Thoracic aorta (tissue), 2 donors: ENCODE results near the gene C19orf85. TPM values are rescaled to one million over a fixed set of nuclear protein-coding genes. Genes with fewer than 3 reads are reported as not detected.

Experiments
- ATAC-seq: fragments of 150-250 bp; one replicate; pipeline ENCODE4 v1.8.0; 2017; ENCODE audit warnings: low read depth; ENCODE audit not compliant: insufficient number of reproducible peaks, low FRiP score
- DNase-seq: peaks from one replicate; pipeline ENCODE4 v3.0.0-alpha.2; 2020; ENCODE audit warnings: low spot score
- H3K27ac ChIP-seq, 2 donors: fragments of 200-600 bp; sonication (generic); 1 replicate in 1 of 2; 2 replicates in 1 of 2; pipeline ENCODE4 v1.5.1; 2016; ENCODE audit warnings: mild to moderate bottlenecking in 2 of 2, moderate library complexity in 2 of 2
- H3K27me3 ChIP-seq: fragments of 200-600 bp; sonication (generic); replicated peaks from 2 replicates; pipeline ENCODE4 v1.6.0; 2016; ENCODE audit warnings: mild to moderate bottlenecking; ENCODE audit not compliant: insufficient read depth
- H3K36me3 ChIP-seq: fragments of 200-600 bp; sonication (generic); one replicate; pipeline ENCODE4 v1.5.1; 2016
- H3K4me1 ChIP-seq, 2 donors: fragments of 200-600 bp; sonication (generic); 1 replicate in 1 of 2; 2 replicates in 1 of 2; pipeline versions ENCODE4 v1.5.1 to v1.6.0; 2016; ENCODE audit warnings: low read depth in 2 of 2, mild to moderate bottlenecking in 1 of 2; ENCODE audit not compliant: control insufficient read depth in 1 of 2
- H3K4me3 ChIP-seq: fragments of 200-600 bp; sonication (generic); 2 replicates; pipeline ENCODE4 v1.5.1; 2016; ENCODE audit warnings: mild to moderate bottlenecking
- H3K9me3 ChIP-seq: fragments of 200-600 bp; sonication (generic); 2 replicates; pipeline ENCODE4 v1.5.1; 2016
- total RNA-seq, 2 donors: library from RNA; depleted of rRNA; stranded (reverse); fragments of >200 nt; gene quantifications; one replicate each; pipeline versions ENCODE4 v1.1.0 to v1.2.3, GENCODE V29; 2016
- TF ChIP-seq, protein P1 (sequence below): fragments of 200-600 bp; sonication (generic); IDR thresholded peaks from one replicate; pipeline ENCODE4 v1.5.1; 2019; ENCODE audit warnings: antibody characterized with exemption

C19orf85 gene
- total RNA-seq, 2 donors from 2014 or later, result not detected

DNA sequence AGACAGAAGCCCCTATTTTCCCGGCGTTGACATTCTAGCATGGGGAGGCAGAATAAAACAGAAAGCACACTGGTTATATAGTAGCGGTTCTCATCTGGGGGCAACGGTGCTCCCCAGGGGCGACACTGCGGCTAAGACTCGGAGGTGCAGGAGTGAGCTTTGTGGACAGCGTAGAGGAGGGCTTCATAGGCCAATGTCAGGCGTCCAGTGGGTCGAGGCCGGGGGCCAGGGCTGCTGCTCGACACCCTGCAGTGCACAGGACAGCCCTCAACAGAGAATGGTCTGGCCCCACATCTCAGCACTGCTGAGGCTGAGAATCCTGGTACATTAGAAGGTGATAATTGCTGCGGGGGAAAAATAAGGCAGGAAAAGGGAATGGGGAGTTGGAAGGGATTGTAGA is 13.4 kb upstream of the C19orf85 start:
- no peak for DNase-seq
- Histone ChIP-seq H3K27ac (no peak overlapping the region), H3K4me1 (peaks cover 12 to 18% of the 10 kb centered on the region in 2 donors), H3K9me3 (no peaks in the 10 kb centered on the region), H3K4me3 (peak overlapping the region; percentile 81), H3K27me3 (no peaks in the 10 kb centered on the region), H3K36me3 (peaks cover 6% of the 10 kb centered on the region)
- TF ChIP-seq, protein P1, sequence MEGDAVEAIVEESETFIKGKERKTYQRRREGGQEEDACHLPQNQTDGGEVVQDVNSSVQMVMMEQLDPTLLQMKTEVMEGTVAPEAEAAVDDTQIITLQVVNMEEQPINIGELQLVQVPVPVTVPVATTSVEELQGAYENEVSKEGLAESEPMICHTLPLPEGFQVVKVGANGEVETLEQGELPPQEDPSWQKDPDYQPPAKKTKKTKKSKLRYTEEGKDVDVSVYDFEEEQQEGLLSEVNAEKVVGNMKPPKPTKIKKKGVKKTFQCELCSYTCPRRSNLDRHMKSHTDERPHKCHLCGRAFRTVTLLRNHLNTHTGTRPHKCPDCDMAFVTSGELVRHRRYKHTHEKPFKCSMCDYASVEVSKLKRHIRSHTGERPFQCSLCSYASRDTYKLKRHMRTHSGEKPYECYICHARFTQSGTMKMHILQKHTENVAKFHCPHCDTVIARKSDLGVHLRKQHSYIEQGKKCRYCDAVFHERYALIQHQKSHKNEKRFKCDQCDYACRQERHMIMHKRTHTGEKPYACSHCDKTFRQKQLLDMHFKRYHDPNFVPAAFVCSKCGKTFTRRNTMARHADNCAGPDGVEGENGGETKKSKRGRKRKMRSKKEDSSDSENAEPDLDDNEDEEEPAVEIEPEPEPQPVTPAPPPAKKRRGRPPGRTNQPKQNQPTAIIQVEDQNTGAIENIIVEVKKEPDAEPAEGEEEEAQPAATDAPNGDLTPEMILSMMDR, result no peak
- no peak for ATAC-seq

DNA sequence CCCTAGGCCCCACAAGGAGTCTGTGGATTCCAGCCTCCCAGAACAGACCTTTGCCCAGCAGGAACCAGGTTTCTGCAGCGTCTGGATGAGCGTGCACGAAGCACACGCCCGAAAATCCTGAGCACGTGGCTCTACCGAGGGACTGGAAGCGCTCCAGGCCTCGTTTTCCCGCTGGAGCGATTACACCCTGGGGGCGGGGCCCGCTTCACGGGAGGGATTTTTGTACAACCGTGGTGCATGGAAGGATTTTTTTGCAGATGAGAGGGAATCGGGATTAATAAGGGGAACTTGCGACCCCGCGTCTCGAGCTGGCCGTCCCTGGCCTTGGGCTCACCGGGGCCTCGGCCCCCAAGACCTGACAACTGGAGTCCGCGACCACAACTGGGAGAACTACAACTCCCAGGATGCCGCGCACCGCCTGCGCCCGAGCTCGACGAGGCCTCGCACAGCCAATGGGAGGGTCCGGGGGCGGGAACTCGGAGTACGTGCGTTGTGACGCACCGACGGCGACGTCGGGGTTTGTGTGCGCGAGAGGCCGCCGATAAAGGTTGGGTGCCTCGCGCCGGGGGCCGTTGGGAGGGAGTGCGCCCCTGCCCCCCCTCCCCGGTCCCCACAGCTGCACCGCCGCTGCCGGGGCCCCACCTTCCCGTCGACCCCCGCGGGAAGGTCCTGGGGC is 11.7 kb upstream of the C19orf85 start, which contains the start of gene ZNF628:
Gene ZNF628, plus strand, starts transcription at position 518 of the 676 bp plus-strand sequence. CDS start 3,294 bp downstream, outside the sequence.
- no peaks in the 10 kb centered on the region for H3K27me3 ChIP-seq
- no peaks in the 10 kb centered on the region for H3K9me3 ChIP-seq
- DNase-seq, result peak; percentile 94
- TF ChIP-seq, protein P1, result no peak
- no peaks in the 10 kb centered on the region for H3K36me3 ChIP-seq
- ATAC-seq, result peak; percentile 95
- peak within 1 kb of the TSS; percentile 79 to 82 for H3K27ac ChIP-seq
- peak within 1 kb of the TSS; percentile 81 for H3K4me3 ChIP-seq
- H3K4me1 ChIP-seq, result peaks cover 12 to 18% of the 10 kb centered on the region in 2 donors

DNA sequence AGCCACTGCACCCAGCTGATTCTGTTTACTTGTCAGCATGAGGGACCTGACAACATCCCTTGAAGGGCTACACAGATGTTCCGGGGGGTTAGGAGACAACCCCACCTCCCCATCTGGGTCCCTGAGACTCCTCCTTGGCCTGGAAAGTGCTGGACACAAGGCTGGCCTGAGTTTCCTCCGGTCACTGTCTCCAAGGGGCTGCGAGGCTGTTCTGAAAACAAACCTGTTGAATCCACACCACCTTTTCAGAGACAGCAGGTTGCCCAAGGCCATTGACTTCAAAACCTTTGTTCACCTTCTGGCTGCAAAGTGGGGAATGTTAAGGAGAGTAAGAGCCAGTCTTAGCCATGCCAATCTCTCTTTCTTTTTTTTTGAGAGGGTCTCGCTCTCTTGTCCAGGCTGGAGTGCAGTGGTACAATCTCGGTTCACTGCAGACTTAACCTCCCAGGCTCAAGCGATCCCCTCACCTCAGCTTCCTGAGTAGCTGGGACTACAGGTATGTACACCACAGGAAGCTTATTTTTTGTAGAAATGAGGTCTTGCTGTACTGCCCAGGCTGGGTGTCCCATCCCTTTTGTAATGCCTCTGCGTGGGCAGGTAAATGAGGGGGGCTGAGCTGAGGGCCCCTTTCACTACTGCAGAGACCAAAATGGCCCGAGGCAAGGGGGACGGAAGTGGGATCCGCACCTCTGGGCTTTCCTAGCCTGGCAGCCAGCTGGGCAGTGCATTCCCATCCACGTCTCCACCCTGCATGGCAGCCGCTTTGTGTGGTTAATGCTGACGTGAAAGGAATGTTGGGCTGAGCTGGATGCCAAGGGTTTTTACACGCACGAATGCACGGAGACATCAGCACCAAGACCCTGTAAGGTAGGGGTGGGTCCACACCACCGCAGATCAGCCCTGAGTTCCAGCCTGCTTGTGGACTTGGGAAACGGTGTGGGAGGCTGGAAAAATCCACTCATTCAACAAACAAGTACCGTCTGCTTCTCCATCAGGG is 10.0 kb upstream of the C19orf85 start:
- no peak for ATAC-seq
- Histone ChIP-seq H3K4me3 (no peak overlapping the region), H3K9me3 (no peaks in the 10 kb centered on the region), H3K36me3 (no peaks in the 10 kb centered on the region), H3K27me3 (no peaks in the 10 kb centered on the region), H3K27ac (no peak overlapping the region), H3K4me1 (peaks cover 12 to 18% of the 10 kb centered on the region in 2 donors)
- TF ChIP-seq, protein P1, result no peak
- no peak for DNase-seq

DNA sequence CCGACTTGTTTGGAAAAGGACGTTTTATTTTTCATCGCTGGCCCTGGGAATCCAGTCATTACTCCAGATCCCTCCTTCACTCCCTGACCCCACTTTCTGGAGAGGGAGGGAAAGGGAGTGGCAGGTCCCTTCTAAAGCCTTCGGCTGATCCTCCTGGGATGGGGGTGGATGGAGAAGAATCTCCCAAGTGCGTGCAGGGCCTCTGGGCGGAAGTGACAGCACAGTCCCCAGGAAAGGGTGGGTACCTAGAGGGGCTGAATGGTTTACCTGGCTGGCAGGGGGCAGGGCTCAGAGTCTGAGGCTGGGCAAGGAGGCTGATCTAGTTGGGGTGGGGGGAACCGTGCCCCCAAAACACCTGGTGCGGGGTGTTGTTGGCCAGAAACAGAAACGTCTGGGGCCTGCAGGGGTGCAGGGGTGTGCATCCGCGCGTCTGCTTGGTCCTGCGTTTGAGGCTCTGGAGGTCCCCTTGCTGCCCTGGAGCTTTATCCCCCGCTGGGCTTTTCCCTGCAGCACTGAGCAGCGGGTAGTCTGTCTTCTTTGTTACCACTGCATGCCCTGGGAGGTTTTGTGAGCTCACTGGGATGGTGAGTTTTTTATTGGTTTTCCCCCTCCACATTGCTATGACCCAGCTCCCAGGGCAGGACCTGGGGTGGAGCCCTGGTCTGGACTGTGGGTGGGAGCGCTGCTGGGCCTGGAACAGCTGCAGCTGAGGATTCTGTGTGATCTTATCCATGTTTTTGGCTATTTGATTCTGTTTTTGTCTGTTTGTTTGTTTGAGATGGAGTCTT is 8.9 kb upstream of the C19orf85 start:
- TF ChIP-seq, protein P1, result no peak
- no peaks in the 10 kb centered on the region for H3K9me3 ChIP-seq
- DNase-seq (no peak), ATAC-seq (no peak)
- no peaks in the 10 kb centered on the region for H3K36me3 ChIP-seq
- H3K27ac ChIP-seq, result no peak overlapping the region
- H3K4me1 ChIP-seq, result peaks cover 12 to 18% of the 10 kb centered on the region in 2 donors
- no peak overlapping the region for H3K4me3 ChIP-seq
- no peaks in the 10 kb centered on the region for H3K27me3 ChIP-seq
